ENCODE results near the gene DLG5.

The DLG5 gene

DNA sequence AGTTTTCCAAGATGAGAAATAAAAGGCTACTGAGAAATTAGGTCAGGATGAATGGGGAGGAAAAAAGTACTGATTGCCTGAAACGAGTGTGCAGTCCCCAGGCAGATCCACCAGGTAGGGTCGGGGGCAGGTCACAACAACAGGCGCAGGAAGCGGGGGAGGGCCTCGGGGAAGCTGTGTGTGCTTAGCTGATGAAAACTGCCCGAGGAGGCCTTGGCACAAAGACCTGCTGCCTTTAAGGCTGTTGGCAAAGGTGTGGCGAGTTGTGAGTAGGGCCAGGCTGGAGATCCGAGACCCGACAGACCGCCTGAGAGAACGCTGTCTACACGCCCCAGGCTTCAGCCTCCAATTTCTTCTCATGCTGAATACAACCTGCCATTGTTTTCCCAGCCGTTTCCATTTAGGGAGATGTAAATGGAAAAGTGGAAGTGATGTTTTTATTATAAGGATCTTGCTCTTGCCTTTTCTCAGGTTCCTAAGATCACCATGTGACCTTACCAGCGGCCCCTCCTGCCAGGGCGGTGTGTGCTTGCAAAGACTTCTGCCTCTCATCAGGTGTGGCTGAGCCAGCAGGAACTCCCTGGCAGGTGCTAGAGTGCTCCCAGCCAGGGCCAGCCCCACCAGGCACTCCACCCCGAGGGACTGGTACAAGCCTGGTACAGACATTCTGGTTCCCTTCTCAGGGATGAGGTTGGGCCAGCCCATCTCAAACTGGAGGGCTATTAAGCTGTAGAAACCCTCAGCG lies 60.8 kb downstream of the DLG5 start:
- DNase-seq: peak; percentile 49

DNA sequence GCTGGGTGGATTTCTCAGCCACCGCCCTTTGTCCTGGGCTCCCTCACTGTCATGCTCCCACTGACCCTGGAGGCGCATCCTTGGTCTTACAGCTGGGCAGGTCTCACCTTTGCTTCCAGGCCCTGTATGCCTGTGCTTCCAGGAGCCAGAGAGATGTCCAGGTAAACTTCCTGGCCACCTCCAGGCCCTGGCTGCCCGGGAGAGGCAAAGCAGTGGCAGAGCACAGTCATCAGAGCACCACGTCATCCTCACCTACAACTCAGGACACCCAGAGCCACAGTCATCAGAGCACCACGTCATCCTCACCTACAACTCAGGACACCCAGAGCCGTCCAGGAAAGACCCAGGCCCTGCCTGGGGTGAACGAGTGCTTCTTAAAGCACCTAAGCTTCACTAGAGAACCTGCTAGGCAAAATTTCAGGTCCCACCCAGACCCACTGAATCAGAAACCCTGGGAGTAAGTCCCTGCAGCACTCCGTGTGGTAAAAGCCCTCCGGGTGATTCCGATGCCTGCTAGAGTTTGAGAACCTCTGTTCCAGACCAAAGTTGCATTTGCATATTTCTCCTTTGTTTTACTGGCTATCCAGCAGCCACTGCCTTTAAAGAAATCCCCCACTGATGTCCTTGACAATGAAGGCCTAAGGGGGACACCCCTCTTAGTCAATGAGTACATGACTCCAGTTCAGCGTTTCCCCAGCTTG lies 62.3 kb downstream of the DLG5 start:
- no peak for DNase-seq

DNA sequence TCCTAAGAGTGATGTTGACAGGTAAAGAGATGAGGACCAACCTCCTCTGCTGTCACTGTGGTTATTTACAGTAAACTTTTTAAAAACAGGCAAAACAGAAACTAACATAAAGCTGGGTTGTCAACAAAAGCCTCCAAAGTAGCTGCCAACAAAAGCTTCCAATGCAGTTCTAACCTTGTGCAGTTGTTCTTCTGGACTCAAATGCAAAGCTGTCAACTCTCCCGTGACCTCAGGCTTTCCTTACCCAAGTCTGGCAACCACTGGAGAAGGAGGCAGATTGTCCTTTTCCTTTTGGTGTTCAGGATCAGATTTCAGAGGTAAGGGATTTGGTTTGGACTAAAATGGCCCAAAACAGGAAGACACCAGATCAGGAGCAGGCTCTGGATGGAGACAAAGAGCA lies 63.1 kb downstream of the DLG5 start:
- DNase-seq: no peak

DNA sequence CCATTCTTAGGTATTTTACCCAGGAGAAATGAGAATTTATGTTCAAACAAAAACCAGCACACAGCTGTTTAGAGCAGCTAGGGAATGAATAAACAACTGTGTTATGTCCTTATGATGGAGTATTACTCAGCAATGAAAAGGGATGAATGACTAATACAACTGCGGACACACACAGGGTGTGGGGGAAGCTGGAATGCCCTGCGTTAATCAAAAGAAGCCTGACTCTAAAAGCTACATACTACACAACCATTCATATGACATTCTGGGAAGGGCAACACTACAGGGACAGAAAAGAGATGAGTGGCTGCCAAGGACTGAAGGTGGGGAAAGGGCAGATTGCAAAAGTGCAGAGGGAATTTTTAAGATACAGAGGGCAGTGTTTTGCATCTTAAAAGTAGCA lies 64.0 kb downstream of the DLG5 start:
- DNase-seq: no peak

DNA sequence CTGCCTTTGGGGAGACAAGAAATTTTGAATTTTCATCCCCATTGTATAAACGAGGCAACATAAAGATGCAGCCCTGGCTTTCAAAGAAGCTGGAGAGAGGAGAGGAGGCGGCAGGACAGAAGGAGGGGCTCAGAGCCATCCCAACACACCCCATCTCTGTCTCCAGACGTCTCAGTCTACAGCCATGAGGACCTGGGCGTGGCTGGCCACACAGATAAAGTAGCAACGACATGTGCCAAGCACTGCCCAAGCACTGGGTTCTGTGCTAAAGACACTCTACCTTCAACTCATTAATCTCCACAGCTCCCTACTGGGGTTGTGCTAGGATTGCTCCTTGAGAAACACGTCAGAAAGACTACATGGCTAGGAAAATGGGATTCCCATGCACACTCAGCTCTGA lies 65.2 kb downstream of the DLG5 start:
- DNase-seq: no peak

DNA sequence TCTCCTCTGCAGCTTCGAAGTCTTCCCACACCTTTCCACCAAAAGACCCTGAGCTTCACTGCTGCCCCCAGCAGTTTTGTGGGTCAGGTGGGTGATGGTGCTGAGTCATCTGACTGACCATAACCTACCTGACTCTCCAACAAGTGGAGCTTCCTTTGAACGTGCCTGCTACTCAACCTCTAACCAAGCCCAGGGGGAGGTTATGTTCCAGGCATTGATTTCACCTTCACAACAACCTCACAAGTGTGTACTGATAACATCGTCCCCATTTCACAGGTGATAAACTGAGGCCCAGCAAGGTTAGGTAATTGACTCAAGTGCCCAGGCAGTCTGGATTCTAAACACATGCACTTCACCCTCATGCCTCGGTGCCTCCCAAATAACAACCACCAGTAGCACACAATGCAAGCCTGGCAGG lies 66.7 kb downstream of the DLG5 start:
- no peak for DNase-seq

DNA sequence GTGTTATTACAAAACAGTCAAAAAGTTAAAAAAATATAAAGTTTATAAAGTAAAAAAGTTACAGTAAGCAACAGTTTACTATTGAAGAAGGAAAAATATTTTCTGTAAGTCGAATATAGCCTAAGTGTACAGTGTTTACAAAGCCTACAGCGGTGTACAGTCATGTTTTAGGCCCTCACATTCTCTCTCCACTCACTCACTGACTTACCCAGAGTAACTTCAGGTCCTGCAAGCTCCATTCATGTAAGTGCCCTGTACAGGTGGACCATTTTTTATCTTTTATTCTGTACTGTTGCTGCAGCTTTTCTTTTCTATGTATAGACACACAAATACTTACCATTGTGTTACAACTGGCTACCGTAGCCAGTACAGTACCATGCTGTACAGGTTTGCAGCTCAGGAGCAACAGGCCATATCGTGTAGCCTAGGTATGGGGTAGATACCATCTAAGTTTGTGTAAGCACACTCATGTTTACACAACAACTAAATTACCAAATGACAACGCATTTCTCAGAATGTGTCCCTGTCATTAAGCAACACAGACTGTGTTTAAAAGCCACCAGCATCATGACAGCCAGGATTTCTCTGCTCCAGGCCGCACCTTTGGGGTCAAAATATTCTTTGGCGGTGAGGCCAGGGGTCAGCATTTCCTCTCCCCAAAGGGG lies 67.2 kb downstream of the DLG5 start:
- no peak for DNase-seq

DNA sequence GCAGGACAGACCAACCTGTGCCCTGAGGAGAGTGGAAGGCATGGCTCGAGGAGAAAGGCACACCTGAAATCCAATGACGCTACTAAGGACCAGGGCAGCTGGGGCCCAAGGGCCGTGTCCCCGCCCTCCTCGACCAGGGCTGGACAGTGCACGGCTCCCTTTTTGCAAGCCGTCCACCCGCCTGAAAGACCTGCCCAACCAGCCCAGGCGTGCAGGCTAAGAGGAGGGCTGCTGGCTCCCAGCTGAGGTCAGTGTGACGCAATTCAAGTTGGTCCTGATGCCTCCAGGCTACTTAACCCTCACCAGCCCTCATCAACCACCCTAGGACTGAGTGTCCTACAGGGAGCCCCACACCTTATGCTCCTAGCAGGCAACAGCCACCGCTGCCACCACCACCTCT lies 69.3 kb downstream of the DLG5 start:
- no peak for DNase-seq

DNA sequence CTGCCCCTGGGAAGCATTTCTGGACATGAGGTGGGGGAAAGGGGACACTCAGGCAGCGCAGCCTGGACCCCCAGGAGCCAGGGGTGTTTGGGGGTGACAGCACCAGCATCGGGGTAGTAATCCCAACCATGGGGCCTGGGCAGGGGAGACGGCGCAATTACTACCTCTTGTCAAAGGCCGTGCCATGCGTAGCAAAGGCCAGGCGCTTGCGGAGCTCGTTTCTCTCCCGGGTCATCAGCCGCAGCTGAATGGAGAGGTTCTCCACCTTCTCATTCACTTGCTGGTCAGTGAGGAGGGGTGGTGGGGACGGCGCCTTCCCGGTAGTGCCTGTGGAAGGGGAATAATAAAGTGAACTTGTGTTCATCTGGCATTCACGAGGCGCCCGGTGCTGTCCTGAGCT lies 70.0 kb downstream of the DLG5 start:
- no peak for DNase-seq

DNA sequence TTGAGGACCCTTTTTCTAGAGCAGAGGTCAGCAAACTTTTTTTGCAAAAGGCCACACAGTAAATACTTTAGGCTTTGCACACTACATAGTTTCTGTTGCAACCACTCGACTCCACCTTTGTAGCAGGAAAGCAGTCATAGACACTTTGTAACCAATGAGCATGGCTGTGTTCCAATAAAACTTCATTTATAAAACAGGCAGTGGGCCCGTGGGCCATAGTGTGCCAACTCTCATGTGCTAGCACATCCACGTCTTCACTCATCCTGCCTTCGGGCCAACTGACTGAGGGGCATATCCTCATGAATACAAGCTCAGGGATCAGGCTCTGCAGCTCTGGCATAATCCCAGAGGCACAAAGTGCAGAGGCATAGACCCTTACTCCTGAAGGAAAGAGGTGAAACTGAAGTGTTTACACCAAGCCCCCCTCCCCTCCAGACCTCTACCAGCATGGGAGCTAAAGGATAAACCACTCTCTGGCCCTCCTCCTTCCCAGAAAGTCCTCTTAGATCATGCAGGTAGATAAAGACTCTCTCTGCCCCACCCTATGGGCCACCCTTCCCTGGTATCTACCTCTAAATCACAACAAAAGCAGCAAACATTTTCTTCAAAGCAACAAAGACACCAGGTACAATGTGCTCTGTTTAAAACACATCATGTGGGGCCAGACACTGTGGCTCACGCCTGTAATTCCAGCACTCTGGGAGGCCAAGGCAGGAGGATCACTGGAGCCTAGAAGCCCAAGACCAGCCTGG lies 71.0 kb downstream of the DLG5 start:
- no peak for DNase-seq

DNA sequence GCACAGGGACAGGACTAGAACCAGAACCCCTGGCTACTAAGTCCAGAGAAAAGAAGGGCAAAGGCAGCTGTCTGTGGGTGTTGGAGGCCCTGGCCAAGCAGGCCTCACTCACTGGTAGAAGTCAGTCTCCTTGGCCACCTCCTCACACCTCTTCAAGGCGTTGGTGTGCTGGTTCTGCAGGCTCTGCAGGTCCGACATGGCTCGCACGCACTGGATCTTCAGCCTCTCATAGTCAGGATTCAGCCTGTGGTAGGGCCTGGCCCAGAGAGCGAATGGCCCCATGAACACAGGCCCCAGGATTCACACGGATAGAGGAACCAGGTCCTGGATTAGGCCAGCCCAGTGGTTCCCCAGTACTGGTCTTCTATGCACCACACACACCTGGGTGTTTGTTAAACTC lies 72.4 kb downstream of the DLG5 start:
- DNase-seq: no peak

DNA sequence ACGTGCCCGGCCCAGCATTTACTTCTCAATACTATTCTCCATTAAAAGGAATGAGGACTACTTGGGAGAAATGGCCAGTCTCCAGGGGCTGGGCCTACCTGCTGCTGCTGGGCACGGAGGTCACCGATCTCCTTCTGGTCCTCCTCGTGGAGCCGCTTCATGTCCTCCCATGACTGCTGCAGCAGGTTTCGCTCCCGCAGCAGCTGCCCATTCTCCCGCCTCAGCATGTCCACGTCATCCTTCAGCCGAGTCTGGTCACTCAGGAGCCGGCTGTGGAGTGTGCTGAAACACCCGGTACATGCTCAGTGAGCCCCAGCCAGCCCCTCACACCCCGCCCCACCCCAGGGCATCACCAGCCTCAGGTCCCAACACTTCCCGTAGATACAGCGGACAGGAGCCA lies 73.3 kb downstream of the DLG5 start:
- DNase-seq: no peak

DNA sequence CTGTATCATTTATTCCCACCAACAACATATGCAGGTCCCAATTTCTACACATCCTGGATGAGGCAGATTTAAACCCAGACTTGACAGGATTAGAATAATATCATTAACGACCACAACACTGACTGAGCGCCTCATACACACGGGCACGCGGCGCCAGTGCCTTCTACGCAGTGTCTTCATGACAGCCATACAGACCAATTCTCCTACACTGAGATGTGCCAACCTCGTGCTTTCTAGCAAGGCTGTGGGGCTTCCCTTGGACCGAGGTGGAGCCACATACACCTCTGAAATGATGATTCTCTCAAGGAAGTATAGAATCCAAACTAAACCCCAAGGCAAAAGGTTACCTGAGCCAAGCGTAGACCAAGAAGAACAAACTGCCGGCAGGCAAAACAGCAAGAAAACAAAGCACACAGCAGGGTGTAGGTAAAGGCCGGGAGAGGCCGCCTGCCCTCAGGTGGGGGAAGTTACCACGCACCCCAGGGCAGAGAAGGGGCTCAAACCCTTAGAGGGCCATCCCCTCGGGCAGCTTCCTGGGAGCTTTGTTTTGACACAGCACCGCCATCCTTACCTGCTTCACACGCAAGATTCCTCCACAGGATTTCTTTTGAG lies 75.8 kb downstream of the DLG5 start:
- no peak for DNase-seq

DNA sequence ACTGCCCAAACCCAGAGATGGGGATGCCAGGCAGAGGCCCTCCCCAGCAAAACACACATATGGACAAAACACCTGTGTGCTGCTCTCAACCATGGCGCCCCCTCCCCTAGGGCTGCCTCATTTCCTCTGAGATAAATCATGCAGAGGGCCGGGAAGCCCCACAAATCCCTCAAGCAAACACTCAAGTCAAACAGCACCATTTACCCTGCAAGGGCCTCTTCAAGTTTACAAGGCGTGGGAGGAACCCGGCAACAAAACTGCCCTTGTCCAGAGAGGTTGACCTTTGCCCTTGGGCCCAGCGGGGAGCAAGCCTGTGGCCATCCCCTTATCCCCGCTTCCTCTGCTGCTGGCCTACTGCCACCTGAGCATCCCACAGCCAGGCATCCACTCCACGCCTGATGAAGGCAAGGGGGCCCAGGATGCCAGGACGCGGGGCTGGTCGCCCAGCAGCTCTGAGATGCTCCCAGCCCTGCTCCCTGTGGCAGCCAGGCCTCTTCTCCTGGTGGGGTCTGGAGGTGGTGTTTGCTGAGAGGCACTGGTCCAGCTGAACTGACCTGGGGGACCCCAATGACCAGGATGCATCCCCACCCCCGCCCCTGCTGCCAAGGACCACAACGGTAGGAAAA lies 77.4 kb downstream of the DLG5 start:
- peak; percentile 66 for DNase-seq

DNA sequence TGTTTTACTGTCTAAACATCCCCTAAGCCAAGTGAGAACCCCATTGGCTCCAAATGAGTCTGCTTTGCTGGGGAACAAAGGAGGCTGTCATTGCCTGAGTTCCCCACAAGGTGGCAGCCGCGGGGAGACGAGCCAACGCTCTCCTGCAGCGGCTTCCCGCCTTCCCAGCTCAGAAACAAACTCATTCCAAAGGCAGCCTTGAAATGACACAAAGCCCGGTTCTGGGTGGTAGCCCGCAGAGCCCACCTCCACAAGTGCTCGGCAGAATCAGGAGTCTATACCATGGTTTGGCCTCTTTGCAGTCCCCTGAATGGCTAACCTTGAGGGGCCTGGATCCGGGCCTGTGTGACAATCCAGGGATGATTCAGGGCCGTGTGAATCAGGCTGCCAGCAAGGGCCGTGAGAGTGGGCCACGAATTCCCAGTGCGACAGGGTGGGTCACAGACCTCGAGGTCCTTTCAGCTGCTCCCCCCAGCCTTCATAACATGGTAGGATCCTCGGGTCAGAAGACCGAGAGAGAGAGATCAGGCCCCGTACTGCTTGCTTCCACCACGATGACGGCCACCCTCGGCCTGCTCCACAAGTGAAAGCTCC lies 79.7 kb downstream of the DLG5 start:
- peak; percentile 15 for DNase-seq

DNA sequence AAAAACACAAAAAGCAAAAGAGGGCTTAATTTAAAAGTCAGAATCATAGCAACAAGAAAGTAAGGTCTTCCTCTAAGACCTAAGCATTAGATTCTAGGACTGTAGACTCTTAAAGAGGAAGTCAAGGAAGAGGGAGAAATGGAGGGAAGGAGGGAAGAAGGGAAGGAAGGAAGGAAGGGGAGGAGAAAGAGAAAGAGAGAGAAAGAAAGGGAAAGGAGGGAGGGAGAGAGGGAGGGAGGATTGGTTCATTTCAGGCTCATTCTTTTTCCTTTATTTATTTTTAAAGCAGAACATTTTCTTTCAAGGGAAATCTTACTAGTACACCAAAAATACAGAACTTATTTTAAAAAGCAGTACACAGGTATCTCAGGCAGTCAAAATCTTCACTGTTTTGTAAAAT lies 81.1 kb downstream of the DLG5 start:
- no peak for DNase-seq

DNA sequence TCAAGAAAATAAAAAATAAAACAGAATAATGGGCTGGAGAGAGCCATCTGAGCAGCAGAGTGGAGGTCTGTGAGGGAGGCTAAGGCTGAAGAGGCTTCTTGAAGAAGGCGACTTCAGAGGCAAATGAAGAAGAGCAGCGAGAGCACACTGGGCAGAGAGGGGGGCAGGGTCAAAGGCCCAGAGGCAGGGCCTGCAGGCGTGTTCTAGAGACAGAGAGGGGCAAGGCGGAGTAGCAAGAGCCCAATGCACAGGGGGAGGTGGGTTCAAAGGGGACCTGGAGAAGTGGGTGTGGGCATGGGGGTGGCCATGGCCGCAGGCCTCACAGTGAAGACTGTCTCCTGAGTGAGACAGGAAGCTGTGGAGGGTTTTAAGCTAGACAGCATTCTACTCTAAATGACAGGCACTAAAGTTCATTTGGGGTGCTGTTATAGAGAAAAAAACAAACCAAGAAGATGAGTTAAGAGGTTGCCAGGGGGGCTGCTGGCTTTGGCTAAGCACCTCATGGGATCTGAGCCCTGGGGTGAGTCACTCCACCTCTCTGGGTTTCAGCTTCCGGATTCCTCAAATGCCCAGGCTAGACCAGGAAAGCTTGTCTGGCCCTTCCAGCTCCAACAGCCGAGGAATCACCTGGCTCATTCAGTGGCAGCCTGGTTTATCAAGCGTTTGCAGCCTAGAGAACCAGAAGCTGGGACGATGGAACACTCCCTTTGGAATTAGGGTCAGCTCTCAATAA lies 81.7 kb downstream of the DLG5 start:
- DNase-seq: no peak

DNA sequence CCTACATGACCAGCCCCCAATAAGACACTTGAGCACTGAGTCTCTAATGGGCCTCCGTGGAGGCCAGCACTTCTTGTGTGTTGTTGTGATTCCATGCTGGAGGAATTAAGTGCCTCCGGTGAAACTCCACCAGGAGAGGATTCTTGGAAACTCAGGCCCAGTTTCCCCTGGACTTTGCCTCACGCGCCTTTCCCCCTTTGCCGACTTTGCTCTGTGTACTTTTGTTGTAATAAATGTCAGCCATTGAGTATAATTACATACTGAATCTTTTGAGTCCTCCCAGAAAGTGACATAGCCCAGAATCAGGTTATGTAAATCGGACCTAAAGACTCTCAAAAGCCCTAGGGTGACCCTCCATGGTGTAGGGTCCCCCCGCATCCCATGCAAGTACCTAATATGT lies 82.4 kb downstream of the DLG5 start:
- DNase-seq: no peak

DNA sequence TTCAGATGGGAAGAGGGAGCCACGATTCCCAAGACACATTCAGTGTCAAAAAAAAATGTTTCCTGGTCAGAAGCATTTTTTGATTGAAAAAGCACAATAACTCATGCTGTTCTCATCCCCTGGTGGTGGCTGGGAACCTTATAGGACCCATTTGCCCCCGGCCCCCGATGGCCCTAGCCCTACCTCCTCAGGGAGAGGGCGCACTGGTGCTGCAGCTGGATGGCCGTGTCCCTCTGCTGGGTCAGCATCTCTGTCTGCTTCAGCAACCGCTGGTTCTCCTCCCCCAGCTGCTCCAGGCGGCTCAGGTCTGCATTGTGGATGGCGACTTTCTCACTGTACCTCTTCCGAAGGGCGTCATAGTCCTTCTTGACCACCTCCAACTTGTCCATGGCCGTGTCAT lies 83.3 kb downstream of the DLG5 start:
- DNase-seq: no peak

DNA sequence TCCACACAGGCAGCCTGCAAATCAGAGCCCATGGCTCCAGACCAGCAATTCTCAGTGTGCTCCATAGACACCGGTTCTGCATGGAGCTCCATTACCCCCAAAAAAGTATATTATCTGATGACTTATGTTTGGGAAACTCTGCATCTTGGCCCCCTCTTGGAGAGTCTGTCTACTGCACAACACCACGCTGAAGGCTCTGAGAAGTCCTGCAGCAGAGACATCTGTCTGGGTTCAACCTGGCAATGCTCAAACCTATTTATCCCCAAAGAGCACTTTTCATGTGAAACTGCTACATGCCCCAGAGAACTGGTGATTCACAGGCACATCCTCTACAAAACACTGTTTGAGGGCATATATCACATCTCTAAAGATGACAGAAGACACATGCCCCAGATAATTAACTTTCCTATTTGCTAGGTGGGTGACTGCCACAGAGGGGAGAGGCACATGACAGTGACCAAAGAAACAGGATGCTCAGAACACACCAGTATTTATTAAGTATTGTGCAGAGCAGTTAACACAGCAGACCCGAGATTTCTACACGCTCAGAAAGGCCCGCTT lies 83.8 kb downstream of the DLG5 start:
- DNase-seq: no peak

DNA sequence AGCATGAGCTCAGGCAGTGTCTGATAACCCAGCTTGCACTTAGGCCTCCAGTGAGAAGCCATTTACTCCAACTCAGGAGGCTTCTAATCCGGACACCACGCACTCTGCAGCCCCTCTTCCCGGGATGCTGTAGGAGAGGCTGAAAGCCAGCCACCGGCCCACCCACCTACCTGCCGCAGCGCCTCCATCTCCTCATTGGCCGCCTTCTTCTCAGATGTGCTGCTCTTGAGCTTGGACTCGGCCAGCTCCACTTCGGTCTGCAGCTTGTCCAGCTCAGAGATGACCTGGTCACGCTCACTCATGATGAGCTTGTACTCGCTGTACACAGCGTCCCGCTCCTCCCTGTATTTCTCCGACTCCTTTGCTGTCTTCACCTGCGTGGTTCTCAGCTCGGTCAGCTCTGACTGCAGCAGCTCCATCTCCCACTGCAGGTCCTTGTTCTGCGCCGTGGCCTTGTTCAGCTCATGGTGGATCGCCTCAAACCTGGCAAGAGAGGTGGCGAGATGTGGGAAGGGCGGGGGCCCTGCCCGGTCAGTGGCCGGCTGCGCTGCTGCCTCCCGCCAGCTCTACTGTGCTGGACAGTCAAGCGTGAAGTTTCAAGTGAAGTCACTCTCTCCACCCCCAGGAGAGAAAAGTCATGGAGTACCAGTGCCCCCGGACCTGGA lies 84.7 kb downstream of the DLG5 start:
- DNase-seq: no peak
